HT1080 (cell line): ENCODE measurements around the gene ANKRD10. TPM values are rescaled to one million over a fixed set of nuclear protein-coding genes. Genes with fewer than 3 reads are reported as not detected.
A peak's percentile ranks its signal among the peaks of the same experiment; 100 is the strongest.

Source experiments
- DNase-seq: peaks from one replicate; pipeline ENCODE4 v3.0.0-alpha.2; 2015; ENCODE audit warnings: low read depth
- total RNA-seq: library from RNA; depleted of rRNA; stranded (reverse); fragments of >200 nt; shearing (Covaris generic); gene quantifications from 2 replicates; pipeline ENCODE4 v1.2.3, GENCODE V29; 2014

ANKRD10 gene
- total RNA-seq, 1 experiment from 2014 or later = 59.7 TPM

DNA sequence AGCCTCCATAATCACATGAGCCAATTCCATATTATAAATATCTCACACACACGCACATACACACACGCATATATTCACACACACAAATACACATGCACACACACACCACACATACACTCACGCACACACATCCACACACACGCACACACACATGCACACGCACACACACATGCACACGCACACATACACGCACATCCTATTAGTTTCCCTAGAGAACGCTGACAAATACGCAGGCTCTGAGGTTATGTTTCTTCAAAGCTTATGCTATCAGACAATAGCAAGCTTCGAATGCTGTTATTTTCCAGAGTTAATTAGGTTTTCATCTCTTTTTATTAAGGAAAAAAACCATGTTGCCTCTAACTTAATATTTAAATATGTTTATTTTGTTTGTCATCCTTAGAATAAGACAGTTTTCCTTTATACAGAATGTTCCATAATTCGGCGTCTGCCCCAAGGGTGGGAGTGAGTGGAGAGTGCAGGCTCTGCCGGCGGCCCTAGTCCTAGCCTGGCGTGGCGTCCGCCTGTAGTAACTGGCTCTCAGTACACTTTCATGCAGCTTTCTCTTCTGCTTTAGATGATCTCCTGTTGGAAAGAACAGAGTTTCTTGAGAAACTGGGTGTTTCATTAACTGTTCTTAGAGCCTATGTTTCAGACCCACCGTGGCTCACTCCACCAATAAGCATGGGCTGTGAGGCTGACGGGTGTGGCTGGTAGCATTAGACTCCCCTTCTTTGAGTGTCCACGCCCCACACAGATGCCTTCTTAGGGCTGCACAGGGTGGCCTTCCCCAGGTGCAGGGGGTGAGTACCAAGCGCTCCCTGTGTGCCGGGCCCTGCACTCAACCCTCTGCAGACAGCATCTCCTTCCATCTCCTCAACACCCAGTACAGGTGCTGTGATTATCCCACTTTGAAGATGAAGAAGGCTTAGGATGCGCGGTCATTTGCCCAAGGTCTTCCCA is 30.4 kb upstream of the ANKRD10 start:
- no peak for DNase-seq

DNA sequence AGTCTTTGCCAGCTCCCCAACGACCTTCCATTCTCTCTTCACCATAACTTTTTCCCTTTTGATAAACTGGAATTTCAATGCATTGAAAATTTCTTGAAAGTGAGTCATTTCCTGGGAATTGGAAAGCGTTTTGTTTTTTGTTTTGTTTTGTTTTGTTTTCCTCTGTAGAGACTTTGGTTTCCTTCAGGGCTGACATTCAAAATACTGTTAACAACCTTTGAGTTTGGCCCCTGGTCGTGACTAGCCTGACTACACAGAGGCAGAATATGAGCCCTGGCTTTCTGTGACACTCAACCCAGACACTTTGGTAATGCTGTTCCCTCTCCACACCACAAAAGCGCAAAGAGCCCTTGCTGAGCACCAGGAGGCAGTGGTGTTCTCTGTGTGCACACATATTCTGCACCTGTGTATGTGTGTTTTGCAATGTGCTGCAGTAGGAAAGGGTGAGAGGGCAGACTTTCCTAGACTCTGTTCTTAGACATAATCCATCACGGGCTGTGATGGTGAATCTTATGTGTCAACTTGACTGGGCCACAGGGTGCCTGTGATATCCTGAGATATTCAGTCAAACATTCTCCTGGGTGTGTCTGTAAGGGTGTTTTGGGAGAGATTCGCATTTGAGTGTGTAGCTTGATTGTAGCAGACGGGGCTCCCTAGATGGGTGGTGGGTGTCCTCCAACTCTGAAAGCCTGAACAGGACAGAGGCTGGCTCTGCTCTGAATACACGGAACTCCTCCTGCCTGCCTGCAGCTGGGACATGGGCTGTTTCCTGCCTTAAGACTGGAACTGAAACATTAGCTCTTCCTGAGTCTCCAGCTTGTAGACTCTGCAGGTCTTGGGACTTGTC is 29.5 kb upstream of the ANKRD10 start:
- peak; percentile 58 for DNase-seq

GRCh38 chr13:110942248-110942981 is 27.5 kb upstream of the ANKRD10 start:
- DNase-seq = no peak

GRCh38 chr13:110938662-110939421 is 24.0 kb upstream of the ANKRD10 start:
- DNase-seq = no peak

- no peak for DNase-seq
Measured at GRCh38 chr13:110937511-110938285, 22.8 kb upstream of the ANKRD10 start.

DNA sequence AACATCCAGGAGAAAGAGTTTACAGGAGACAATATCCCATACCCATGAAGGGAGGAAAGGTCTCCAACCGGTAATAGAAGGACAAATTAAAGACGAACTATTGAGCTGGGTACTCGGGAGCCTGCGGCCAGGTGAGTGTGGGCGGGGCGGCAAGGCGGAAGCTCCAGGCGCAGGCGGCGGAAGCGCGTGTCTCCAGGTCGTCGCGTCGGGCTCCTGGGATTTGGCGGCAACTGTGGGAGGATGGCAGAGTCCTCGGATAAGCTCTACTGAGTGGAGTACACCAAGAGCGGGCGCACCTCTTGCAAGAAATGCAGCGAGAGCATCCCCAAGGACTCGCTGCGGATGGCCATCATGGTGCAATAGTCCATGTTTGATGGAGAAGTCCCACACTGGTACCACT is 21.6 kb upstream of the ANKRD10 start:
- no peak for DNase-seq

DNA sequence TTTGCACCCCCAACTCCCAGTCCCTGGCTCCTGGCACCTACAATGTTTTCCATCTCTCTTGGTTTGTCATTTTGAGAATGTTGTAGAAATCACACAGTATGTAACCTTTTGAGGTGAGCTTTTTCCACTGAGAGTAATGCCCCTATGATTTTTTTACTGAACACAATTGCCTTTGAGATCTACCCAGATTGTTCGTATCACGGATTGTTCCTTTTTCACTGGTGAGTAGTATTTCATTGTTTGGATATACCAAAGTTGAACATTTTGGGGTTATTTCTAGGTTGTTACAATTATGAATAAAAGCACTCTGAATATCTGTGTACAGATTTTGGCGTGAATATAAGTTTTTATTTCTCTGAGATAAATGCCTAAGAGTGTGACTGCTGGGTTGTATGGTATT is 17.7 kb upstream of the ANKRD10 start:
- DNase-seq = no peak

- DNase-seq = no peak
Measured at GRCh38 chr13:110929104-110929777, 14.4 kb upstream of the ANKRD10 start.

- DNase-seq = peak; percentile 26
Measured at GRCh38 chr13:110925023-110925612, 10.2 kb upstream of the ANKRD10 start.

DNA sequence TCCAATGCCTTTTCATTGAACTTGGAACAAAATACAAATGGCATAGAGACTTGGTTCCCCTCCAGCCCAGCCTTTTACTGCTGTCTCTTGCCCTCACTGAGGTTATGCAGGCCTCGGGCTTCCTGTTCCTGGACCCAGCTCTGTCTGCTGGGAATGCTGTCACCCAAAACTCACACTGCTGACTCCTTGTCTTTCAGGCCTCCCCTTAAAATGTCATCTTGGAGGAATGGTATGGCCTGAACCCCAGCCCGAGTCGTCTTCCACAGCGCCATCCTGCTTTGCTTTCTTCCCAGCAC is 9.7 kb upstream of the ANKRD10 start:
- DNase-seq = no peak

DNA sequence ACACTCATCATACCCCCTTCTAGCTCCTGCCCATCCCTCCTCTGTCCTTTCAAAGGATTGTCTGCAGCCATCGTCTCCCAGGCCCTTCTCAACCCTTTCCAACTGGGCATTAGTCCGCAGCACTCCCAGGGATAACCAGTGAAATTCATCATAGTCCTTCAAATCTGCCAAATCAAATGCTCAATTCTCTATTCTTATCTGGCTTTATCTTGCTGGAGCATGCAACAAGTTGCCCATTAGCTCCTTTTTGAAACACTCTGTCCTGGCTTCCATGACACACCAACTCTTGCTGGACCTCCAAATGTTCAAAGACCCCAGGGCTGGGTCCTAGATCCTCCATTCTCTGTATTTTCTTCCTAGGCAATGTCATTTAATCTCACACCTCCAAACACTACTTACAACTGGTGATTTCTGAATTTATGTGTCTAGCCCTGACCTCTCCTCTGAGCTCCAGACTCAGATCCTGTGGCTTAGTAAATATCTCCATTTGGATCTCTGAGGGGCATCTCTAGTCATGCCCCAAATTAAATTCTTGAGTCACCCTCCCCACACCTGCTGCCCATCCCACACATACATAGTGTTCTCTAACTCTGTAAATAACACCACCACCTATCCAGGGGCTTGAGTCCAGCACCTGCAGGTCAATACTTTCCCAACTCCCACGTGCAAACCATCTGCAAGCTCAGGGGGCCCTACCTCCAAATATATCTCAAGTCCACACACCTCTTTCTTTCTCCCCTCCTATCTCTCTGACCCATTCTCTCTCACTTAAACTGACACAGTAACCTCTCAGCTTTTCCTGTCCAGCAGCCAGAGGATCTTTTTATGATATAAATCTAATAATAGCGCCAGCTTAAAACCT is 9.1 kb upstream of the ANKRD10 start:
- DNase-seq = no peak

DNA sequence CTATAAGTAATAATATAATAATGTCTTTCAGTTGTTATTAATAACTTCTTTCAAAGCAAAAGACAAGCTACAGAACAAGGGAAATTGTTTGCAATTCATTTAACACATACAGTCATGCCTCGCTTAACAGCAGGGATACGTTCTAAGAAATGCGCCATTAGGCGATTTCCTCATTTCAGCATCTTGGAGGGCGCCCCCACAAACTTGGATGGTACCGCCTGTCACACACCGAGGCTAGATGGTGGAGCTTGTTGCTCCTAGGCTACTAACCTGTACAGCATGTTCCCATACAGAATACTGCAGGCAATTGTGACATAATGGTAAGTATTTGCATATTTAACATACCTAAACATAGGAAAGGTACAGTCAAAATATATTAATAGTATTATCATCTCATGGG is 8.2 kb upstream of the ANKRD10 start:
- DNase-seq = no peak

DNA sequence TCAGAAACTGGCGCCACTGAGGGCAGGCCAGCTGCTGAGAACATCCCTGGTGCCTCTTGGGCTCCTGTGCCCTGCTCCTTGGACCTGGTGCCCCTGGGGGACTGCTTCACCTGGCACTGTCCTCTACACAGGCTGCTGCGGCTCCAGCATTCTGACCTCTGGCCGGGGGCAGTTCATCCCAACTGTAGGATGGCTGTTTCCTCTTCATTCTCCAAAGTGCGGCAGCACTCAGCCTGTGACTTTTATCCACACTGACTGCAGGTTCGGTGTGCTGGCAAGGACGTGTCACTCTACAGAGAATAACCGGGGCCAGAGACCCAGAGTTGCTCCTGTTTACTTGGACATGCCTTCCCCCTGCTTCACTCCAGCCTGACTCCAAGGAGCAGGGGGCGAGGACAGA is 7.6 kb upstream of the ANKRD10 start:
- no peak for DNase-seq

- no peak for DNase-seq
Measured at GRCh38 chr13:110921695-110922094, 6.8 kb upstream of the ANKRD10 start.

DNA sequence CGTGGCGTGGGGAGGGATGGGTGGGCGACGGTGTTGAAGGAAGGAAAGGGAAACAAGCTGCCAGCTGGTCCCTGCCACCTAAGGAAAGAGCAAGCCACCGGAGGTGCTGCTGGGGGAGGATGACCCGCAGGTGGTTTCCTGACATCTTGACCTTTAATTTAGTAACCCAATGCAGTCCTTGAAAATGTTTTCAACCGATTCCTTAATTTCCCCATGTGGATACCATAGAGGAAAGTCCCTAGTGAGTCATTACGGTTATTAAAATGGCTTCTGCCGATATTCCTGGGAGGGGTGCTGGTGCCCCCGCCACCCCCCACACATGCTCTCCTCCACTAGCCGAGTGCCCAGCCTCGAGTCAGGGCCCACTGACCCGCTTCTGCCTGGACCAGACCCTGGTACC is 6.3 kb upstream of the ANKRD10 start:
- no peak for DNase-seq

GRCh38 chr13:110920038-110920437 is 5.2 kb upstream of the ANKRD10 start:
- DNase-seq = no peak

DNA sequence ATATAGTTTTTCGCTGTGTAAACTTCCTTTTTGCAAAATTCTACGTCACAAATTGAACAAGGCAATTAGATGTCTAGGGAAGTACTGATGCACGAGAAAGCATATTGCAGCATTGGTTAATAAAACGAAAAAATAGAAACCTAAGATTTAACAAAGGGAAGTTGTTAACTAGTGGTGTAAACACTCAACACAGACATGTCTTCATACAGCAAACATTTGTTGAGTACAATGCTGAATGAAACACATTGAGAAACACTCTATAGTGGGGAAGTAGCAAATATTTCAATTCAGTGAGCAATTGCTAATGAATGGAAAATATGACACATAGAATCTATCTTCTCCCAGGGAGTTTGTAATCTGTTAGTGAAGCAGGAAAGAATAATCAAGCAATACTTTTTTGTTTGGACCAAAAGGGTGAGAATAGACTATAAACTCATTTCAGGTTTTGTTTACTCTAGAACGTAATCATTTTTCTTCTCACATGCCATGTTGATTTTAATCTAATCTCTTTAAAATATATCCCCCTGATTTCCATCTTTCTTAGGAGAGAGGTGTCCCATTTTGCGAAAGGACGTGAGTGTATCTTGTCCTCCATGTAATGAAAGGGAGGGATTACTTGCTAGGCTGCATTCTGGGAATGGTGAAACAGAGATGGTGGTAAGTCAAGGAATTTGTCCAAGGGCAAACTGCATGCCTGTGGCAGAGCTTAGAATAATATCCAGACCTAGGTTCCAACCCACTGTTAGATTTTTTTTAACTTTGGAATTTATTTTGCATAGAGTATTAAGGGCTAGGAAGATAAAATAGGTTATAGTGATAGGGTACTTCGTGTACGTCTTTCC is 1.7 kb upstream of the ANKRD10 start:
- no peak for DNase-seq

DNA sequence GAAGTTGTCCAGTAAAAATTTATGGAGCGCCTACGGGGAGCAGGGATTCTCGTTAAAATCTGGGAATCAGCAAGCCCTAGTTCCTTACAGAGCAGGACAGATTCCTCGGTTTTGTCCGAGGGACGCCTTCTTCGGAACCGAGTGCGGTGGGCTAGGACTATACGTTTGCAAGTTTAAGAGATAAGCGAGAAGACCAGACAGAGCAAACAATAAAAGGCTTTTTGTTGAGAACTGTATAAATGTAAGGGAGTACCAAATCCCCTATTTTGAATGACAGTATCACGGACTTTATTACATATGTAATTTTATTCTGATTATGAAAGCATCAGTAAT is 971 bp upstream of the ANKRD10 start:
- DNase-seq = no peak
